Vagina (tissue), 2 donors: ENCODE results near the gene PAN2. TPM values are rescaled to one million over a fixed set of nuclear protein-coding genes. Genes with fewer than 3 reads are reported as not detected.

Experiments
- DNase-seq, 2 donors: peaks; one replicate each; pipeline ENCODE4 v3.0.0-alpha.2; 2017; ENCODE audit errors: extremely low spot score in 2 of 2
- H3K27ac ChIP-seq: fragments of 200-600 bp; sonication (generic); one replicate; pipeline ENCODE4 v1.5.1; 2019
- H3K27me3 ChIP-seq: fragments of 200-600 bp; sonication (generic); one replicate; pipeline ENCODE4 v1.5.1; 2019
- H3K36me3 ChIP-seq, 2 donors: fragments of 200-600 bp; sonication (generic); one replicate each; pipeline ENCODE4 v1.5.1; 2017 to 2019
- H3K4me1 ChIP-seq: fragments of 200-600 bp; sonication (generic); one replicate; pipeline ENCODE4 v1.5.1; 2019
- H3K4me3 ChIP-seq, 2 donors: fragments of 200-600 bp; sonication (generic); 1 replicate in 1 of 2; 2 replicates in 1 of 2; pipeline ENCODE4 v1.5.1; 2016 to 2019
- H3K9me3 ChIP-seq: fragments of 200-600 bp; sonication (generic); one replicate; pipeline ENCODE4 v1.5.1; 2019
- CTCF ChIP-seq, 3 experiments: fragments of 450-650 bp in 2 of 3; fragments of 200-600 bp in 1 of 3; sonication (generic) in 1 of 3; IDR thresholded peaks; one replicate each; pipeline ENCODE4 v1.5.1; 2017 to 2019; ENCODE audit warnings: antibody characterized with exemption in 3 of 3, mild to moderate bottlenecking in 2 of 3, moderate library complexity in 2 of 3
- POLR2A ChIP-seq, 2 donors: fragments of 450-650 bp; IDR thresholded peaks; one replicate each; pipeline ENCODE4 v1.6.1; 2017; ENCODE audit warnings: antibody characterized with exemption in 2 of 2, mild to moderate bottlenecking in 2 of 2, moderate library complexity in 2 of 2
- POLR2AphosphoS5 ChIP-seq, 2 donors: sonication (generic); formaldehyde crosslinking; IDR thresholded peaks; one replicate each; pipeline ENCODE4 v1.9.0; 2017; ENCODE audit warnings: antibody characterized with exemption in 2 of 2, mild to moderate bottlenecking in 2 of 2, low read depth in 1 of 2; ENCODE audit not compliant: insufficient read depth in 1 of 2
- intact Hi-C: fragments of 100-400 bp; cut with DNase I; formaldehyde crosslinking; loops from one replicate; pipeline ENCODE4 v1.15.1; 2023
- total RNA-seq: library from RNA; depleted of rRNA; stranded (reverse); fragments of >200 nt; gene quantifications from one replicate; pipeline ENCODE4 v1.2.3, GENCODE V29; 2016

PAN2 gene
- total RNA-seq, 1 donor from 2014 or later, result 37.6 TPM

- Histone ChIP-seq H3K9me3 (no peaks in the 10 kb centered on the region), H3K4me3 (no peak overlapping the region), H3K27me3 (no peaks in the 10 kb centered on the region), H3K36me3 (no peaks in the 10 kb centered on the region), H3K27ac (no peak overlapping the region), H3K4me1 (no peaks in the 10 kb centered on the region)
- TF ChIP-seq CTCF (IDR thresholded peaks at IDR 0.05) (no peak), POLR2AphosphoS5 (IDR thresholded peaks at IDR 0.05; ENCODE audit: insufficient read depth in 1 of 2, low read depth in 1 of 2) (no peak), POLR2A (IDR thresholded peaks at IDR 0.05) (no peak)
- no peak for DNase-seq
- intact Hi-C loops, result no loop called here
These were observed 42.0 kb upstream of the PAN2 start for GRCh38 chr12:56375598-56376434.

DNA sequence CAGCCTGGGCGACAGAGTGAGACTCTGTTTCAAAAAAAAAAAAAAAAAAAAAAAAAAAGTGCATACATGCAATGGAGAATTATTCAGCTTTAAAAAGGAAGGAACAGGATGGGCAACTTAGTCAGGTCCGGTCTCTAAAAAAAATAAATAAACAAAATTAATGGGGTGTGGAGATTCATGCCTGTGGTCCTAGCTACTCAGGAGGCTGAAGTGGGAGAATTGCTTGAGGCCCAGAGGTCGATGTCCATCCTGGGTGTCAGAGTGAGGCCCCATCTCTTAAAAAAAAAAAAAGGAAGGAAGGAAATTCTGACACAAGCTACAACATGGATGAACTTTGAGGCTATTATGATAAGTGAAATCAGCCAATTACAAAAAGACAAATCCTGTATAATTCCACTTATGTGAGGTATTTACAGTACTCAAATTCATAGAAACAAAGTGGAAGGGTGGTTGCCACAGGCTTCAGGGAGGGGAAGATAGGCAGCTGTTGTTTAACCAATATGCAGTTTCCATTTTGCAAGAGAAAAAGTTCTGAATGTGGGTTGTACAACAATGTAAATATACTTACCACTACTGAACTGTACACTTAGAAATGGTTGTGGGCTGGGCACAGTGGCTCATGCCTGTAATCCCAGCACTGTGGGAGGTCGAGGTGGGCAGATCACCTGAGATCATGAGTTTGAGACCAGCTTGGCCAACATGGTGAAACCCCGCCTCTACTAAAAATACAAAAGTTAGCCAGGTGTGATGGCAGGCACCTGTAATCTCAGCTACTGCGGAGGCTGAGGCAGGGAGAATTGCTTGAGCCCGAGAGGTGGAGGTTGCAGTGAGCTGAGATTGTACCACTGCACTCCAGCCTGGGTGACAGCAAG lies 41.2 kb upstream of the PAN2 start:
- no peaks in the 10 kb centered on the region for H3K4me1 ChIP-seq
- no peak for DNase-seq
- no peaks in the 10 kb centered on the region for H3K9me3 ChIP-seq
- no peaks in the 10 kb centered on the region for H3K27me3 ChIP-seq
- TF ChIP-seq CTCF (IDR thresholded peaks at IDR 0.05), result no peak
- TF ChIP-seq POLR2A (IDR thresholded peaks at IDR 0.05), result no peak
- no peak for TF ChIP-seq POLR2AphosphoS5 (IDR thresholded peaks at IDR 0.05; ENCODE audit: insufficient read depth in 1 of 2, low read depth in 1 of 2)
- no peak overlapping the region for H3K27ac ChIP-seq
- H3K4me3 ChIP-seq, result no peak overlapping the region
- intact Hi-C loops, result no loop called here
- H3K36me3 ChIP-seq, result no peaks in the 10 kb centered on the region

DNA sequence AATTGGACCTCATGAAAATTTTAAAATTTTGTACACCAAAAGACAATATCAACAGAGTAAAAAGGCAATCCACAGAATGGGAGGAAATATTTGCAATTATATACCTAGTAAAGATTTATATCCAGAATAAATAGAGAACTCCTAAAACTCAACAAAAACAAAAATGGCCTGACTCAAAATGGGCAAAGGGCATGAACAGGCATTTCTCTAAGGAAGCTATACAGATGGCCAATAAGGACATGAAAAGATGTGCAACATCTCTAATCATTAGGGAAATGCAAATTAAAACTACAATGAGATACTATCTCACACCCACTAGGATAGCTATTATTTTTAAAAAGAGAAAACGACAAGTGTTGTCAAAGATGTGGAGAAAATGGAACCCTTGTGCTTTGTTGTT lies 39.7 kb upstream of the PAN2 start:
- TF ChIP-seq POLR2A (IDR thresholded peaks at IDR 0.05), result no peak
- no peak for TF ChIP-seq POLR2AphosphoS5 (IDR thresholded peaks at IDR 0.05; ENCODE audit: insufficient read depth in 1 of 2, low read depth in 1 of 2)
- TF ChIP-seq CTCF (IDR thresholded peaks at IDR 0.05), result no peak
- no peaks in the 10 kb centered on the region for H3K4me1 ChIP-seq
- H3K9me3 ChIP-seq, result no peaks in the 10 kb centered on the region
- H3K27ac ChIP-seq, result no peak overlapping the region
- no peak for DNase-seq
- H3K4me3 ChIP-seq, result no peak overlapping the region
- intact Hi-C loops, result no loop called here
- H3K27me3 ChIP-seq, result no peaks in the 10 kb centered on the region
- H3K36me3 ChIP-seq, result no peaks in the 10 kb centered on the region

DNA sequence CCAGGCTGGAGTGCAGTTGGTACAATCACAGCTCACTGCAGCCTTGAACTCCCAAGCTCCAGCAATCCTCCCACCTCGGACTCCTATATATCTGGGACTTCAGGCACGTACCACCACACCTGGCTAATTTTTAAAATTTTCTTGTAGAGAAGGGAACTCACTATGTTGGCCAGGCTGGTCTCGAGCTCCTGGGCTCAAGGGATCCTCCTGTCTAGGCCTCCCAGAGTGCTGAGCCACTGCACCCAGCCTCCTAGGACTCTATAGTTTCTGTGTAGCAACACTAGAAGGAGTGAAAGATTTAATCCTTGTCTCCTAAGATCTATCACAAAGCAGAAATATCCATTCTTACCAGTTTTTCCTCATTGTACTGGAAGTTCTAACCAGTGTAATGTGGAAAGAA lies 33.1 kb upstream of the PAN2 start:
- Histone ChIP-seq H3K27me3 (no peaks in the 10 kb centered on the region), H3K4me3 (no peak overlapping the region), H3K27ac (no peak overlapping the region), H3K4me1 (no peaks in the 10 kb centered on the region), H3K36me3 (no peaks in the 10 kb centered on the region), H3K9me3 (no peaks in the 10 kb centered on the region)
- intact Hi-C loops, result no loop called here
- no peak for TF ChIP-seq CTCF (IDR thresholded peaks at IDR 0.05)
- TF ChIP-seq POLR2A (IDR thresholded peaks at IDR 0.05), result no peak
- TF ChIP-seq POLR2AphosphoS5 (IDR thresholded peaks at IDR 0.05; ENCODE audit: insufficient read depth in 1 of 2, low read depth in 1 of 2), result no peak
- DNase-seq, result no peak
